HL-60 (cell line): ENCODE measurements around the gene LONP2.

Experiments used
- GABPA ChIP-seq: IDR thresholded peaks from 2 replicates; pipeline ENCODE4 v1.6.1; 2012; ENCODE audit warnings: low read depth
- TF ChIP-seq, protein P1 (sequence below): IDR thresholded peaks from one replicate; pipeline ENCODE4 v1.5.1; 2011; ENCODE audit warnings: low read length, control low read depth, inconsistent platforms; ENCODE audit not compliant: insufficient read depth
- TF ChIP-seq, protein P2 (sequence below): IDR thresholded peaks from 2 replicates; pipeline ENCODE4 v1.6.1; 2012; ENCODE audit warnings: low read depth; ENCODE audit not compliant: insufficient replicate concordance

DNA sequence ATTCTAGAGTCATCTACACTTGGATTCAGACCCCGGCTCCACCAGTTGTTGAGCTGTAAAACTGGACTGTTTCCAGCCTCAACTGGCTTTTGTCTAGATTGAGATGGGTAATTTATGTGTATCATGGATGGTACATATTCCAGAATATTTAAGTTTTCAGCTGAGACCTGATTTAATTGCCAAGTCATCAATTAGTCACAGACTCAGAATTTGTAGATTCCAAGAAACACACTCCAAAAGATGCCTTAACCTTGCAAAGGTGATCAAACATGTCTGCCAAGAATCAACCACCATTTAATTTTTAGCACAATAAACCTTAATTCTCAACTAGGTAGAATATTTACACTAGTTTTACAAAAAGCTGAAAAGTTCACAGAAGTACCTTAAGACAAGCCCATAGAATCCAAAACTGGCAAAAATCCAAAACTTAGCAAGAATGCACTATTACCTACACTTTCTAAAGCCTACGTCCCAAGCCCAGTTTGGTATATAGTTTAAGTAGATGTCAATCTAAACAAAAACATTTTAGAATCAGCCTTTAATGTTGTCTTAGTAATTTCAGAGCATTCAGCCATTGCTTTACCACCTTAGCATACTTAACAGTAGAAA is 123.4 kb downstream of the LONP2 start:
- TF ChIP-seq, protein P1, sequence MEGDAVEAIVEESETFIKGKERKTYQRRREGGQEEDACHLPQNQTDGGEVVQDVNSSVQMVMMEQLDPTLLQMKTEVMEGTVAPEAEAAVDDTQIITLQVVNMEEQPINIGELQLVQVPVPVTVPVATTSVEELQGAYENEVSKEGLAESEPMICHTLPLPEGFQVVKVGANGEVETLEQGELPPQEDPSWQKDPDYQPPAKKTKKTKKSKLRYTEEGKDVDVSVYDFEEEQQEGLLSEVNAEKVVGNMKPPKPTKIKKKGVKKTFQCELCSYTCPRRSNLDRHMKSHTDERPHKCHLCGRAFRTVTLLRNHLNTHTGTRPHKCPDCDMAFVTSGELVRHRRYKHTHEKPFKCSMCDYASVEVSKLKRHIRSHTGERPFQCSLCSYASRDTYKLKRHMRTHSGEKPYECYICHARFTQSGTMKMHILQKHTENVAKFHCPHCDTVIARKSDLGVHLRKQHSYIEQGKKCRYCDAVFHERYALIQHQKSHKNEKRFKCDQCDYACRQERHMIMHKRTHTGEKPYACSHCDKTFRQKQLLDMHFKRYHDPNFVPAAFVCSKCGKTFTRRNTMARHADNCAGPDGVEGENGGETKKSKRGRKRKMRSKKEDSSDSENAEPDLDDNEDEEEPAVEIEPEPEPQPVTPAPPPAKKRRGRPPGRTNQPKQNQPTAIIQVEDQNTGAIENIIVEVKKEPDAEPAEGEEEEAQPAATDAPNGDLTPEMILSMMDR: no peak
- TF ChIP-seq, protein P2, sequence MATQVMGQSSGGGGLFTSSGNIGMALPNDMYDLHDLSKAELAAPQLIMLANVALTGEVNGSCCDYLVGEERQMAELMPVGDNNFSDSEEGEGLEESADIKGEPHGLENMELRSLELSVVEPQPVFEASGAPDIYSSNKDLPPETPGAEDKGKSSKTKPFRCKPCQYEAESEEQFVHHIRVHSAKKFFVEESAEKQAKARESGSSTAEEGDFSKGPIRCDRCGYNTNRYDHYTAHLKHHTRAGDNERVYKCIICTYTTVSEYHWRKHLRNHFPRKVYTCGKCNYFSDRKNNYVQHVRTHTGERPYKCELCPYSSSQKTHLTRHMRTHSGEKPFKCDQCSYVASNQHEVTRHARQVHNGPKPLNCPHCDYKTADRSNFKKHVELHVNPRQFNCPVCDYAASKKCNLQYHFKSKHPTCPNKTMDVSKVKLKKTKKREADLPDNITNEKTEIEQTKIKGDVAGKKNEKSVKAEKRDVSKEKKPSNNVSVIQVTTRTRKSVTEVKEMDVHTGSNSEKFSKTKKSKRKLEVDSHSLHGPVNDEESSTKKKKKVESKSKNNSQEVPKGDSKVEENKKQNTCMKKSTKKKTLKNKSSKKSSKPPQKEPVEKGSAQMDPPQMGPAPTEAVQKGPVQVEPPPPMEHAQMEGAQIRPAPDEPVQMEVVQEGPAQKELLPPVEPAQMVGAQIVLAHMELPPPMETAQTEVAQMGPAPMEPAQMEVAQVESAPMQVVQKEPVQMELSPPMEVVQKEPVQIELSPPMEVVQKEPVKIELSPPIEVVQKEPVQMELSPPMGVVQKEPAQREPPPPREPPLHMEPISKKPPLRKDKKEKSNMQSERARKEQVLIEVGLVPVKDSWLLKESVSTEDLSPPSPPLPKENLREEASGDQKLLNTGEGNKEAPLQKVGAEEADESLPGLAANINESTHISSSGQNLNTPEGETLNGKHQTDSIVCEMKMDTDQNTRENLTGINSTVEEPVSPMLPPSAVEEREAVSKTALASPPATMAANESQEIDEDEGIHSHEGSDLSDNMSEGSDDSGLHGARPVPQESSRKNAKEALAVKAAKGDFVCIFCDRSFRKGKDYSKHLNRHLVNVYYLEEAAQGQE: no peak
- TF ChIP-seq GABPA: no peak
